Effector CD4-positive, alpha-beta T cell (primary cell): Measurements from ENCODE around the gene RAB5IF.
"Not testable (repeated sequence)": the region's sequence is repeated elsewhere in the genome, so short reads cannot be mapped to it uniquely, and the experiment has no call there.

ENCODE experiments used
- DNase-seq: peaks from one replicate; pipeline ENCODE4 v3.0.0-alpha.2; 2020

The RAB5IF gene

DNA sequence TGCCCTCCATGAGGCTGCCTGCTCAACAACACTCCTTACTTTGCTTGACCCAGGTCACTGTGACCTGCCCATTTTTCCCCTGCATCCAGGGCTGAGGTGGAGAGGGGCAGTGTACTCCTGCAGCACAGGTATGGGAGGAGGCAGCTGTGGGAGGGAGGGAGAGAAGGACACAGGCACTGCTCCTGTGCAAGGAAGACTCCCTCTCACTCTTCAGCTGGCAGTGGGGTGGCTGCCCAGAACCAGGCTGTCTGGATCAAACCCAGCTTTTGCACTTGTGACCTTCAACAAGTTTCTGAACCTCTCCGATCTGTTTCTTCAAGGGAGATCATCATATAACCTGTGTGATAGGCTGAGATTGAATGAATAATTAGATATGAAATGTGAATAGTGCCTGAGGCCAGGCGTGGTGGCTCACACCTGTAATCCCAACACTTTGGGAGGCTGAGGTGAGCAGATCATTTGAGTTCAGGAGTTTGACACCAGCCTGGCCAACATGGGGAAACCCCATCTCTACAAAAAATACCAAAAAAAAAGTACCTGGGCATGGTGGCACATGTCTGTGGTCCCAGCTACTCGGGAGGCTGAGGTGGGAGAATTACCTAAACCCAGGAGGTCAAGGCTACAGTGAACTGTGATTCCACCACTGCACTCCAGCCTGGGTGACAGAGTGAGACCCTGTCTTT is 18.1 kb upstream of the RAB5IF start:
- no peak for DNase-seq

DNA sequence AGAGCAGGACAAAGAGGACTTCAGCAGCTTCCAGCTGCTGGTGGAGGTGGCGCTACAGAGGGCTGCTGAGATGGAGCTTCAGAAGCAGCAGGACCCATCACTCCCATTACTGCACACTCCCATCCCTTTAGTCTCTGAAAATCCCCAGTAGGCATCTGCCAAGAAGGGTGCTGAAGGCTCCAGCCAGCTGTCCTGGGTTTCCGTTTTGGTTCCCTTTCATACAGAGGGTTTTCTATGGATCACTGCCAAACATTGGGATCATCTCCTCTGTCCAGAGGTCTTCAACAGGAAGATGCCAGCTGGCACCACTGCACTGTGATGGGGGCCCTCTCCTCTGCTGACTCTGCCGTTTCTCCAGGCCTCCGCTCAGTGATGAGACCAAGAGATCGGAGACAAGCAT is 14.3 kb upstream of the RAB5IF start:
- DNase-seq = no peak

GRCh38 chr20:36591854-36592641 is 13.5 kb upstream of the RAB5IF start:
- DNase-seq = peak; percentile 49

GRCh38 chr20:36593347-36593929 is 12.1 kb upstream of the RAB5IF start:
- DNase-seq = no peak

DNA sequence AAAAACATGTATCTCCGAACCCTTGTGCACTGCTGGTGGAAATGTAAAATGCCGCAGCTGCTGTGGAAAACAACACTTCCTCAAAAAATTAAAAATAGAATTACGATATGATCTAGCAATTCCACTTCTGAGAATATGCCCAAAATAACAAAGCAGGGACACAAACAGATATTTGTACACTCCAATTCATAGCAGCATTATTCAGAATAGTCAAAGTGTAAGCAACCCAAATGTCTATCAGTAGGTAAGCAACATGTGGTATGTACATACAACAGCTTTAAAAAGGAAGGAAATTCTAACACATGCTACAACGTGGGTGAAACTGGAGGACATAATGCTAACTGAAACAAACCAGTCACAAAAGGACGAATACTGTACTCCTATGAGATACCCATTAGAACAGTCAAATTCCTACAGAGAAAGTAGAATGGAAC is 5.7 kb upstream of the RAB5IF start:
- no peak for DNase-seq

DNA sequence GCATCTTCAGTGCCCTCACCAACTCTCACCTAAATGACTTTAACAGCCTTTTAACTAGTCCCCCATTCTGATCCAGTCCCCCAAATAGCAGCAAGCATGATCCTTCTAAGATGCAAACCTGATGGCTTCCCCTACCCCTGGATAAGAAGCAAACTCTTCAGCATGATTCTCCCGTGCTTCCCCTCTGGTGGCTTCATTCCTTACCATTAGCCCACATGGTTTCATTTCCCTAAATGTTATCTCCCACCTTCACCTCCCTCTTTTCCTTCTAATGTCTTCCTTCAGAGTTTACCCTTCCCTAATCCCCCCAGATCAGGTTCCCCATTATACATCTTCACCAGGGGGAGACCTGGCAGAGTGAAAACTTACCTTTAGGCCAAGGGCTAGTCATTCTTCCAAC is 4.0 kb upstream of the RAB5IF start:
- no peak for DNase-seq

DNA sequence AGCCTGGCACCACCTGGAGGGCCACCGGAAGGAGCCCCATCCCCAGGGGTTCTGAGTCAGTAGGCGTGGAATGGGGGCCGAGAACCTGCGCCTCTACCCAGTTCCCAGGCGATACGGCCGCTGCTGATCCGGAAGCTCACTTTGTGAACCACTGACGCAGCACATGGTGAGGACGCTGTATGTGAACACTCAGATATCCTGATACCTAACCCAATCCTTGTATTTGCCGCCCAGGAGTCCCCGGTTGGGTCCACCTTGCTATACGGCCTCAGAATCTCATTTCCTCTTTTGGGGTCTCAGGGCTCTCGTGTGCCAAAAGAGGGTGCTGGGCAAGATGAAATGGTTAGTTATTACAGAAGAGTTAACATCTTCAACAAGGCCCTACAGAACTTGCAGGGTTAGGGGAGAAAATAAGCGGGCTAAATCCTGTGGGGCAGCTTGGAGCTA is 604 bp upstream of the RAB5IF start:
- DNase-seq = peak; percentile 40

DNA sequence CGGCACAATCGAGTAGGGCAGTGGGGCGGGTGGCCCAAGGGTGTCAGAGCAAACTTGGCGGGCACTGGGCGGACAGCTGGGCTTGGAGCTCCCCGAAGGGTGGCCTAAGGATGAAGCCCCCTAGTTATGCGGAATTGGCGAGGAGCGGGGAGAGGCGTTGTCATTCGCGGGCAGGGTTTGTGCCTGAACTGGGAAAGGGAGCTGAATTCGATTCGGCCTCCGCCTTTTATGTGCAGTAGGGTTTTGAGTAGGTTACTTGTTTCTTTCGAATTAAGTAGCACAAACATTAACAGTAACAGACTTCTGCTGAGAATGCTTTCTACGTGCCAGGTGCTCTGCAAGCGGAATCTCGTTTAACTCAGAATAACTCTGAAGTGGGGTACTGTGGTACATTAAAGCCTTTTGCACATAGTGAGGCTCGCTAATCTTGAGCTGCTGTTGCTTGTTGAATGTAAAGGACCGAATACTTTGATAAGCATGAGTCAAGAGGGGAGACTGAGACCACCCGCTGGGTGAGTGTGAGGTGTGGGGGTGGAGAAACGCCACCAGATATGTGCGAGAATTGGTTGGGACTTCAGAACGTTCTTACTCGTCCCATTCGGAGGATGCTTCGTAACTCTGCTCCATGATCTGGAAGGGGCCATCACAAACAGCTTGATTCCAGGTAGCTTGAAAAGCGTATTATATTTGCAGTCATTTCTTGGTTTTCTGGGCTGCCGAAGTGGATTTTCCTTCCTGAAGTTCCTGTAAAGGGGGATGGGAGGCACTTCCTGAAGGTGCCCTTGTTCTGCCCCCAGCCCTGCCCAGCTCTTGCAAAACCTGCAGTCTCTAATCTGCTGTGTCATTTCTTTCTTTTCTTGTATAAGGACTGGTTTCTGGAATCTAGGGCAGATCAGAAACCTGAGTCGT is 833 bp downstream of the RAB5IF start:
- DNase-seq = no peak

- no peak for DNase-seq
Measured at GRCh38 chr20:36607586-36608387, 2.2 kb downstream of the RAB5IF start.

GRCh38 chr20:36608388-36608728 is 2.8 kb downstream of the RAB5IF start:
- not testable (repeated sequence) for DNase-seq

DNA sequence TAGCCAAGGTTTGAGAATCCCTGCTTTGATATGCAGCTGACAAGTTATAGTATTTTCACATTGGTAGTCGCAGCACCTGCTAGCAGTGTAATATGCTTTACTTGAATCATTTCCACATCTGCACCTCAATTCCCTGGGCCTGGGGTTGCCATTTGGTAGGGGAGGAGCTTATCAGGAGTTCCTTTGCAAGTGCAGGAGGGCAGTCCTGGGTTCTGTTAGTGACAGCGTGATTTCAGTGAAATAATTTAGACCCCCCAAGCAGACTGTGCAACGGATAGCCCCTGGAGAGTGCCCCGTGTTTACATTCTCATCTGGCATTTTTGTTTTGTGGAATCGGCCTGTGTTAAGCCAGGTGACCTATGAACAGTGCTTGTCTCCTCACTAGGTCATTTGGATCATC is 6.0 kb downstream of the RAB5IF start:
- no peak for DNase-seq

DNA sequence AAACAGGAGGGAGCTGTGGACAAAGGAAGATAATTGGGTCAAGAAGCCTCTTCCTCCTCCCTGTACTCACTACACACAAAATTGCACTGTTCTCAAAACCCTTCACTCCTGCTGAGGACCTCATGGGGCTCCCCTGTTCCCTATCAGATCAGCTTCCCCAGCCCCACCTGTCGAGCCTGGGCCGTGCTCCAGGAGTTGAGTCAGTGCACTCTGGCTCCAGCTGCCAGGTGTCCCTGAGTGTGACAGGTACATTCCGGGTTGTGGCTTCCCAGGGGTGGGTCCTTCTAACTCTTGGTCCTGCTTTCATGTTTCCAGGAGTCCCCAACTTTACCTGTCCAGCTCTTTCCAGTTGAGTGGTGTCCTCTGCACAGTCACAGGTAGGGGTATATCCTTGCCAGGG is 8.4 kb downstream of the RAB5IF start:
- DNase-seq = no peak

- no peak for DNase-seq
Measured at GRCh38 chr20:36614781-36615557, 9.4 kb downstream of the RAB5IF start.

GRCh38 chr20:36620917-36621316 is 15.3 kb downstream of the RAB5IF start:
- DNase-seq = no peak

GRCh38 chr20:36623444-36623843 is 17.9 kb downstream of the RAB5IF start:
- DNase-seq = no peak

DNA sequence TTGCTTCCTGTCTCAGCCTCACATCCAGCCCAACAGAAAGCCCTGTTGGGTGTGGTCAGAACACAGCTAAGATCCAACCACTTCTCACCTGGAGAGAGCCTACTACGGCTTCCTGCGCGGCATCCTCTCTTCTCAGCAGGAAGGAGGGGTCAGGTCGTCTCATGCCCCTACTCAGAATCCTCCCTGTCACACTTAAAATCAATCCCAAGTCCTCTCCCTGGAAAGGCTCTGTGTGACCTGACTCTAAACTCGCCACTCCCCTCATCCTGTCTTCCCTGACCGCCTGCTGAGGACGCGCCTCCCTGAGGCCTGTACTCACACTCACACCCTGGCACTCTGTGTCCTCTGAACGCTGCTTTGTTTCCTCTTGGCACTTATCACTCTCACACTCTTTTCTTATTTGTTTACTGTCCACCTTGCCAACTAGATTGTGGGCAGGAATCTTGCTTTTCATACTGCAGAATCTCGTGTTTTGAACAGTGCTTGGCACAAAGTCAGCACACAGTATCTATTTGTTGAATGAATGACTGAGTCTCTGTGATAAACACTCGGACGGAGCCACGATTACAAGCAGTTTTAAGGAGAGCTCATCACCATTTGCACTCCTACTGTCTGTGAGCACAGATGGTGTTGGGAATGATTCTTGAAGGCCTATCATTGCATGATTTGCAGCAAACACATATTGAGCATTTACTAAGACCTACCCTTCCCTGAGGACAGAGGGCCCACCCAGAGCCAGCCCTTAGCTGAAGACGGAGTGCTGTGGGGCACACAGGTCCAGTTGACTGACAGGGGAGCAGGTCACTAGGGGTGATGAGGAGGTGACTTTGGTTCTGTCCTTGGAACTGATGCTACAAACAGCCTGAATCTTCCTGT is 18.7 kb downstream of the RAB5IF start:
- no peak for DNase-seq

- DNase-seq = no peak
Measured at GRCh38 chr20:36624944-36625324, 19.4 kb downstream of the RAB5IF start.

DNA sequence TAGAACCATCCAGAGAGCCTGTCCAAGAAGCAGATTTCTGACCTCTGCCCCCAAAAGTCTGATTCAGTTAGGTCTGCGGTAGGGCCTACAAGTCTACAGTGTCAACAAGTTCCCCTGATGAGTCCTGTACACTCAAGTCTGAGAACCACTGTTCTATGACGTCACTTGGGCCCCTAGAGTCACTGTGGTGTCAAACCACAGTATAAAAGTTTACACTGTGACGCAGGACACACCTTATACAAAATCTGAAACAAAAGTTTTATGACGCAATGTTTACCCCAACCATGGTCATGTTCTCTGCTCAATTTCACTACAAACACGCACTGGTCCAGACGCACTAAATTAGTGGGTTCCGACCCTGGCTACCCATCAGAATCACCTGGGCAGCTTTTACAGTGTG is 22.5 kb downstream of the RAB5IF start:
- DNase-seq = no peak

DNA sequence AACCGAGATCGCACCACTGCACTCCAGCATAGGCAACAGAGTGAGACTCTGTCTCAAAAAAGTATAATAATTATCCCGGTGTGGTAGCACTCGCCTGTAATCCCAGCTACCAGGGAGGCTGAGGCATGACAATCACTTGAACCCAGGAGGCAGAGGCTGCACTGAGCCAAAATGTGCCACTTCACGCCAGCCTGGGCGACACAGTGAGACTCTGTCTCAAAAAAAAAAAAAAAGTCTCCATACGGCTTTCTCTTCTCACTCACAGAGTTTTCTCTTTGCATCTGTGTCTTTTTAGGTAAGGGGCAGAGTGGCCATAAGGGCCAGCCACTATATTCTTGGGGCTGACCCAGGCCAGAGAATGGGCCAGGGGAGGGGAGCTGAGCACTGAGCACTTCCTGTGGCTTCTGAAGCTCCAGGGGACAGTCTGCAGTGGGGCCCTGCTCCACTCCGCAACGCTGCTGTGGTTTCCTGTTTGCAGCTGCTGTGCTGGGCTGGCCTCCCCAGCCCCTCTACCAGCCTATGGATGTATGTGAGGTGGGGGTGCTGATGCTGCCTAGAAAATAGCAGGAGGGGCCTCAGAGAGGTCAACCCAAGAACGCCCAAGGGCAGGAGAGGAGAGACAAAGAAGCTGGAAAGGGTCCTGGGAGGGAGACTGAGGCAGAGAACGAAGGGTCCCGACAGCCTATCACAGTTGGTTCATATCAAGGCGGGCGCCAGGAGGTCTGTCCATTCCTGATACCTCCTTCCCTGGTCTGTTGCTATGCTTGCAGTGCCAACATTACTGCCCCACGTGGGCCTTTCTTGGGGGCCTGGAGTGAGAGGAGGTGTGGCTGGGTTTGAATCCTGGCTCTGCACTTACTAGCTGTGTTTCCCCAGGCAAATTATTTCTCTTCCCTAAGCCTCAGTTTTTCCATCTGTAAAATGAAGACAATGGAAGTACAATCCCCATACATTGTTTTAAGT is 24.4 kb downstream of the RAB5IF start:
- peak; percentile 8 for DNase-seq
